PFSK-1 (cell line): ENCODE measurements around the gene PSKH1.

Experiments
- FOXP2 ChIP-seq: optimal IDR thresholded peaks from 2 replicates; pipeline ENCODE3; 2011; ENCODE audit warnings: borderline replicate concordance, control low read depth, inconsistent platforms; ENCODE audit not compliant: insufficient read depth; ENCODE audit errors: extremely low read length, extremely low read depth
- POLR2AphosphoS5 ChIP-seq: IDR thresholded peaks from 2 replicates; pipeline ENCODE4 v1.6.1; 2012; ENCODE audit warnings: low read depth, mild to moderate bottlenecking, control low read depth, low read length, moderate library complexity
- REST ChIP-seq, 2 experiments: IDR thresholded peaks; 2 replicates each; pipeline versions ENCODE4 v1.6.1 to v1.8.0; 2011 to 2012; ENCODE audit warnings: low read depth in 2 of 2, low read length in 2 of 2, control low read depth in 1 of 2, inconsistent platforms in 1 of 2, mild to moderate bottlenecking in 1 of 2, moderate library complexity in 1 of 2; ENCODE audit not compliant: insufficient read depth in 1 of 2
- SIN3A ChIP-seq: IDR thresholded peaks from 2 replicates; pipeline ENCODE4 v1.6.1; 2012; ENCODE audit warnings: mild to moderate bottlenecking, low read length, moderate library complexity, borderline replicate concordance; ENCODE audit not compliant: insufficient read depth
- TAF1 ChIP-seq: IDR thresholded peaks from 2 replicates; pipeline ENCODE4 v1.6.1; 2012; ENCODE audit warnings: low read length, control low read depth, borderline replicate concordance; ENCODE audit not compliant: insufficient read depth

DNA sequence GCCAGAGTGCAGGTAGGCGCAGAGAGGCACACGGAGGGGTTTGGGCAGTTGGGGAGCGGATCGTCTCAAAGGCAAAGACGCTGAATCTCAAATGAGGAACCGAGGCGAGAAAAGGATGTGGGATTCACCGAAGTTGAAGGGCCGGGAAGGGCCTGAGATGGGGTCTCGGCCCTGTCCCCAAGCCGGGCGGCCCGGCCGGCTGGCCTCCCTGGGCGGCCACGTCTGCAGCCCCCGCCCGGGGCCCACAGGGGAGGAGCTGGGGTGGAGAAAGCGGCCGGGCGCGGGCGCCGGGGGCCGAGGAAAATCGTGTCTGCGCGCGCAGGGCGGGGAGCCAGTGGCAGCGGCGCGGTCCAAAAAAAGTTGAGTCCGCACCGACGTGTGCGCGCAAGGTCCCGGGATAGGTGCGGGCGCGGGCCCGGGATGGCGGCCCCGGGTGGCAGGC is 74.9 kb downstream of the PSKH1 start:
- no peak for TF ChIP-seq REST (IDR thresholded peaks at IDR 0.05; ENCODE audit: insufficient read depth in 1 of 2, low read depth in 2 of 2, low read length in 2 of 2)
- no peak for TF ChIP-seq POLR2AphosphoS5
- TF ChIP-seq SIN3A: no peak
- no peak for TF ChIP-seq TAF1
- no peak for TF ChIP-seq FOXP2
